Thyroid gland (tissue), 4 donors: ENCODE results near the gene INPP5D.

Experiments used
- CTCF ChIP-seq, 6 experiments: fragments of 200-600 bp in 3 of 6; fragments of 450-650 bp in 3 of 6; sonication (generic) in 3 of 6; IDR thresholded peaks; one replicate each; pipeline ENCODE4 v1.5.1; 2016 to 2019; ENCODE audit warnings: antibody characterized with exemption in 6 of 6, mild to moderate bottlenecking in 2 of 6, inconsistent platforms in 1 of 6, moderate library complexity in 1 of 6
- POLR2A ChIP-seq, 2 donors: fragments of 450-650 bp; IDR thresholded peaks; one replicate each; pipeline ENCODE4 v1.6.1; 2017; ENCODE audit warnings: antibody characterized with exemption in 2 of 2, mild to moderate bottlenecking in 2 of 2, moderate library complexity in 1 of 2

DNA sequence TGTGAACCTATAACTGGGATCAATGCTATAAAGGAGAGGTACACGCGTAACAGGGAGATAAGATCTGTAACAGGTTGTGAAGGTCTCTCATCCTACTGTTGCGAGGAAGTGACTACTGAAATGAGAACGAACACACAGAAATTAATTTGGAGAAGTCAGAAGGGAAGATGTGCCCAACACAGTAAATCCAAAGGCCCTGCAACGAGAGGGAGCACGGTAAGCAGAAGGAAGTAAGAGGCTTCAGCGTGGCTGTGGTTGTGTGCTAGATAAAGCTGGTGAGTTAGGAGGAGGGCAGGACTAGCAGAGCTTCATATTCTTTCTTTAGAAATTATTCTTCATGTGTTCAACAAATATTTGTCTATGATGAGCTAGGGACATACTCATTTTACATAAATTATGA lies 188.9 kb downstream of the INPP5D start:
- TF ChIP-seq CTCF (IDR thresholded peaks at IDR 0.05) (no peak), POLR2A (IDR thresholded peaks at IDR 0.05) (no peak)
